H9 (cell line): ENCODE data around the gene MAP3K5. TPM values are rescaled to one million over a fixed set of nuclear protein-coding genes. Genes with fewer than 3 reads are reported as not detected.
A peak's percentile ranks its signal among the peaks of the same experiment; 100 is the strongest.

Experiments
- DNase-seq: peaks from one replicate; pipeline ENCODE4 v3.0.0-alpha.2; 2017
- H2AFZ ChIP-seq: one replicate; pipeline ENCODE4 v1.6.1; 2013; ENCODE audit warnings: mild to moderate bottlenecking, low read length, control low read depth, moderate library complexity
- H2AK5ac ChIP-seq: 2 replicates; pipeline ENCODE4 v1.6.1; 2013; ENCODE audit warnings: low read length, control low read depth, mixed read lengths; ENCODE audit not compliant: insufficient read length
- H2BK120ac ChIP-seq: one replicate; pipeline ENCODE4 v1.6.1; 2013; ENCODE audit warnings: low read depth, mild to moderate bottlenecking, low read length, control low read depth, inconsistent platforms; ENCODE audit not compliant: poor library complexity, severe bottlenecking
- H2BK12ac ChIP-seq: 2 replicates; pipeline ENCODE4 v1.6.1; 2013; ENCODE audit warnings: low read length, control low read depth, mixed read lengths, low read depth; ENCODE audit not compliant: insufficient read length
- H2BK15ac ChIP-seq: 2 replicates; pipeline ENCODE4 v1.6.1; 2013; ENCODE audit warnings: low read depth, low read length, control low read depth
- H2BK20ac ChIP-seq: one replicate; pipeline ENCODE4 v1.6.1; 2013; ENCODE audit warnings: low read depth, mild to moderate bottlenecking, low read length, control low read depth, inconsistent platforms; ENCODE audit not compliant: poor library complexity, severe bottlenecking
- H2BK5ac ChIP-seq: 2 replicates; pipeline ENCODE4 v1.6.1; 2013; ENCODE audit warnings: low read length, control low read depth, mixed read lengths; ENCODE audit not compliant: insufficient read length
- H3K14ac ChIP-seq: 2 replicates; pipeline ENCODE4 v1.6.1; 2013; ENCODE audit warnings: low read length, control low read depth; ENCODE audit not compliant: insufficient read depth
- H3K18ac ChIP-seq: 2 replicates; pipeline ENCODE4 v1.6.1; 2013; ENCODE audit warnings: low read depth, mild to moderate bottlenecking, mixed read lengths, low read length, control low read depth; ENCODE audit not compliant: insufficient read length
- H3K23ac ChIP-seq: 2 replicates; pipeline ENCODE4 v1.6.1; 2013; ENCODE audit warnings: low read length, control low read depth, mixed read lengths, low read depth; ENCODE audit not compliant: insufficient read length
- H3K23me2 ChIP-seq: 2 replicates; pipeline ENCODE4 v1.6.1; 2013; ENCODE audit warnings: low read depth, mild to moderate bottlenecking, mixed read lengths, low read length, control low read depth; ENCODE audit not compliant: insufficient read length, poor library complexity, severe bottlenecking
- H3K27ac ChIP-seq: 2 replicates; pipeline ENCODE4 v1.5.1; 2013; ENCODE audit warnings: low read length, control low read depth, mixed read lengths, low read depth; ENCODE audit not compliant: insufficient read length
- H3K27me3 ChIP-seq: 2 replicates; pipeline ENCODE4 v1.6.1; 2013; ENCODE audit warnings: low read length, control low read depth, inconsistent platforms; ENCODE audit not compliant: insufficient read depth
- H3K4ac ChIP-seq: 2 replicates; pipeline ENCODE4 v1.6.1; 2013; ENCODE audit warnings: low read depth, mild to moderate bottlenecking, control low read depth, inconsistent platforms, low read length, moderate library complexity
- H3K4me1 ChIP-seq: 2 replicates; pipeline ENCODE4 v1.6.1; 2013; ENCODE audit warnings: low read length, control low read depth, inconsistent platforms; ENCODE audit not compliant: insufficient read depth
- H3K4me2 ChIP-seq: 2 replicates; pipeline ENCODE4 v1.6.1; 2013; ENCODE audit warnings: low read length, control low read depth, mixed read lengths; ENCODE audit not compliant: insufficient read length, insufficient read depth
- H3K56ac ChIP-seq: 2 replicates; pipeline ENCODE4 v1.6.1; 2013; ENCODE audit warnings: low read depth, mild to moderate bottlenecking, mixed read lengths, low read length, control low read depth; ENCODE audit not compliant: insufficient read length
- H3K79me1 ChIP-seq: 2 replicates; pipeline ENCODE4 v1.6.1; 2013; ENCODE audit warnings: low read depth, mild to moderate bottlenecking, moderate library complexity, low read length, control low read depth, inconsistent platforms; ENCODE audit not compliant: insufficient read depth, poor library complexity, severe bottlenecking
- H3K79me2 ChIP-seq: 2 replicates; pipeline ENCODE4 v1.6.1; 2013; ENCODE audit warnings: low read length, control low read depth, inconsistent platforms; ENCODE audit not compliant: insufficient read depth
- H3K9ac ChIP-seq: 2 replicates; pipeline ENCODE4 v1.6.1; 2013; ENCODE audit warnings: low read length, control low read depth, mixed read lengths; ENCODE audit not compliant: insufficient read length; ENCODE audit errors: extremely low read depth
- H3K9me3 ChIP-seq: one replicate; pipeline ENCODE4 v1.6.1; 2013; ENCODE audit warnings: low read depth, low read length, inconsistent platforms; ENCODE audit not compliant: control insufficient read depth
- H3T11ph ChIP-seq: one replicate; pipeline ENCODE4 v1.6.1; 2013; ENCODE audit warnings: mild to moderate bottlenecking, low read length, control low read depth, inconsistent platforms
- H4K20me1 ChIP-seq: one replicate; pipeline ENCODE4 v1.6.1; 2013; ENCODE audit not compliant: control insufficient read depth, insufficient read length, insufficient read depth
- H4K5ac ChIP-seq: 2 replicates; pipeline ENCODE4 v1.6.1; 2013; ENCODE audit warnings: low read depth, mild to moderate bottlenecking, mixed read lengths, low read length, control low read depth; ENCODE audit not compliant: insufficient read length
- H4K8ac ChIP-seq: replicated peaks from 2 replicates; pipeline ENCODE4 v1.6.1; 2013; ENCODE audit warnings: low read length, control low read depth, mixed read lengths, low read depth; ENCODE audit not compliant: insufficient read length
- H4K91ac ChIP-seq: 2 replicates; pipeline ENCODE4 v1.6.1; 2013; ENCODE audit warnings: low read depth, mild to moderate bottlenecking, moderate library complexity, mixed read lengths, low read length, control low read depth; ENCODE audit not compliant: insufficient read length
- H3K27ac Mint-ChIP-seq, 3 experiments: 2 replicates in 2 of 3; 3 replicates in 1 of 3; pipeline ENCODE4 v1.8.0; 2020 to 2021; ENCODE audit warnings: mixed read lengths in 3 of 3, mild to moderate bottlenecking in 1 of 3, moderate library complexity in 1 of 3
- H3K27me3 Mint-ChIP-seq: 2 replicates; pipeline ENCODE4 v1.8.0; 2021; ENCODE audit warnings: low read depth, mild to moderate bottlenecking, moderate library complexity, mixed read lengths
- H3K36me3 Mint-ChIP-seq, 3 experiments: 2 replicates in 2 of 3; 3 replicates in 1 of 3; pipeline ENCODE4 v1.8.0; 2020 to 2021; ENCODE audit warnings: low read depth in 3 of 3, mixed read lengths in 3 of 3; ENCODE audit not compliant: insufficient read depth in 1 of 3
- H3K4me1 Mint-ChIP-seq, 2 experiments: 2 replicates each; pipeline ENCODE4 v1.8.0; 2020; ENCODE audit warnings: mixed read lengths in 2 of 2
- H3K4me3 Mint-ChIP-seq, 2 experiments: 2 replicates in 1 of 2; 3 replicates in 1 of 2; pipeline ENCODE4 v1.8.0; 2020 to 2021; ENCODE audit warnings: mild to moderate bottlenecking in 2 of 2, mixed read lengths in 2 of 2, moderate library complexity in 1 of 2
- H3K9me3 Mint-ChIP-seq, 2 experiments: 2 replicates in 1 of 2; 3 replicates in 1 of 2; pipeline ENCODE4 v1.8.0; 2020; ENCODE audit warnings: mild to moderate bottlenecking in 2 of 2, mixed read lengths in 2 of 2, moderate library complexity in 1 of 2
- WGBS: extraction: QIAGEN DNeasy Blood & Tissue Kit; methylation state at CpG from one replicate; pipeline ENCODE4 v1.1.7; 2013; ENCODE audit warnings: missing lambda C conversion rate, low lambda C conversion rate, mixed read lengths; ENCODE audit not compliant: insufficient read length; ENCODE audit errors: extremely low coverage; 5-methylcytosine and 5-hydroxymethylcytosine counted together
- total RNA-seq: library from RNA; stranded (reverse); gene quantifications from 2 replicates; pipeline ENCODE4 v1.2.1, GENCODE V29; 2021
- TF ChIP-seq, protein P1 (sequence below): fragments of 200-600 bp; sonication (generic); conservative IDR thresholded peaks from 3 replicates; pipeline ENCODE4 v1.8.0; 2021; ENCODE audit warnings: antibody characterized with exemption, mild to moderate bottlenecking

The MAP3K5 gene
- total RNA-seq, 1 experiment from 2014 or later, result 1.6 TPM

DNA sequence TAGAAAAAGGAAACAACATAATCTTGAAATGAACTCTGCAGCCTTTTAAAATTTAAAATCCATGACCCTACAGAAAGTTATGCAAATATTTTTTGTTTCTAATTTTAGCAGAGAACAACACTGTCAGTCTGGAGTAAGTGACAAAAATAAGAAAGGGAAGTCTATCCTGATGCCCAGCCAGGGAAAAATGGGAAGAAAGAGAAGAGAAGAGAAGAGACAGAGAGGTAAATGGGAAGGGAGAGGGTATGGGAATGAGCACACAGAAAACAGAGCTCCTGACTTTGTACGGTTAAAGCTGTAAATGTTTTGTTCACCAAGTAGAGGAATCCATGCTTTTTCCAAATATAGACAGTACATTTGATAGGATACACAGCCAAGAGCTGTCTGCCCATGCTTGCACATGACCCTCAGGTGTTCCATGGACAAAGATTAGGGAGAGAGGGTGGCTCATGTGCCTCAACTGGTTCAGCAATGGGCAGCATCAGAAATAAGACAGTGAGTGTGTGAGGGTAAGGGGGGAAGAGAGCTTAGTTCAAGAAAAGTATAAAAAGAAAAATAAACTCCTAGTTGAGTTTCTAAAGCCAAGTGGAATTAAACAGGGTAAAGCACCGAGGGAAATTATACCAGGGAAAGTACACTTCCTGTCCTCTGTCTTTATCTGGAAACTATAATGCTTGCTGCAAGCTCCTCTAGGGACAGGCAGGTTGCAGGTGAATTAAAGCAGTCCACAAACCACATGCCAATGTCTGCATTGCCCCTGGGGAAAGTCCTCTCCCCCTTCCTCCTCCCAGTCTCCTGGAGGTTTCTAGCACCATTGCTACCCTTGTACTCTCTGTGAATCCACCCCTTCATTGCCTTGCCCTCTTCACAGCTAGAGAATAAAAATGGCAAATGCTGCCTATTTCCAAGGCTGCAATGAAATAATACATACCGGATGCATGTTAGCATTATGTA, 30.0 kb downstream of the MAP3K5 start:
- H3K18ac ChIP-seq, result no peak overlapping the region
- no peaks in the 10 kb centered on the region for H4K20me1 ChIP-seq
- H3K27ac ChIP-seq, result no peak overlapping the region
- H3T11ph ChIP-seq, result no peak overlapping the region
- no peak overlapping the region for H2BK120ac ChIP-seq
- H3K27me3 ChIP-seq, result no peaks in the 10 kb centered on the region
- H3K4me3 Mint-ChIP-seq, result no peak overlapping the region
- no peak overlapping the region for H2BK15ac ChIP-seq
- no peak overlapping the region for H3K56ac ChIP-seq
- no peaks in the 10 kb centered on the region for H3K23me2 ChIP-seq
- H3K23ac ChIP-seq, result no peak overlapping the region
- no peaks in the 10 kb centered on the region for H3K79me1 ChIP-seq
- TF ChIP-seq, protein P1, sequence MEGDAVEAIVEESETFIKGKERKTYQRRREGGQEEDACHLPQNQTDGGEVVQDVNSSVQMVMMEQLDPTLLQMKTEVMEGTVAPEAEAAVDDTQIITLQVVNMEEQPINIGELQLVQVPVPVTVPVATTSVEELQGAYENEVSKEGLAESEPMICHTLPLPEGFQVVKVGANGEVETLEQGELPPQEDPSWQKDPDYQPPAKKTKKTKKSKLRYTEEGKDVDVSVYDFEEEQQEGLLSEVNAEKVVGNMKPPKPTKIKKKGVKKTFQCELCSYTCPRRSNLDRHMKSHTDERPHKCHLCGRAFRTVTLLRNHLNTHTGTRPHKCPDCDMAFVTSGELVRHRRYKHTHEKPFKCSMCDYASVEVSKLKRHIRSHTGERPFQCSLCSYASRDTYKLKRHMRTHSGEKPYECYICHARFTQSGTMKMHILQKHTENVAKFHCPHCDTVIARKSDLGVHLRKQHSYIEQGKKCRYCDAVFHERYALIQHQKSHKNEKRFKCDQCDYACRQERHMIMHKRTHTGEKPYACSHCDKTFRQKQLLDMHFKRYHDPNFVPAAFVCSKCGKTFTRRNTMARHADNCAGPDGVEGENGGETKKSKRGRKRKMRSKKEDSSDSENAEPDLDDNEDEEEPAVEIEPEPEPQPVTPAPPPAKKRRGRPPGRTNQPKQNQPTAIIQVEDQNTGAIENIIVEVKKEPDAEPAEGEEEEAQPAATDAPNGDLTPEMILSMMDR, result no peak
- DNase-seq, result no peak
- H3K27ac Mint-ChIP-seq, result peak overlapping the region in 1 of 3 experiments; percentile 17; a peak in 3 of 7 replicates
- H3K9me3 ChIP-seq, result no peaks in the 10 kb centered on the region
- no peak overlapping the region for H2AFZ ChIP-seq
- H3K9me3 Mint-ChIP-seq, result no peaks in the 10 kb centered on the region
- H4K91ac ChIP-seq, result no peak overlapping the region
- H4K5ac ChIP-seq, result no peak overlapping the region
- no CpG with 5 or more reads among the region's 3 CpGs for WGBS
- H2BK20ac ChIP-seq, result no peak overlapping the region
- peaks cover 1% of the 10 kb centered on the region; the same call in 1 of the 2 replicates for H3K4me1 ChIP-seq
- H3K4ac ChIP-seq, result no peak overlapping the region
- H3K9ac ChIP-seq, result no peak overlapping the region
- no peaks in the 10 kb centered on the region for H3K36me3 Mint-ChIP-seq
- no peak overlapping the region for H2BK12ac ChIP-seq
- H3K79me2 ChIP-seq, result no peaks in the 10 kb centered on the region
- no peaks in the 10 kb centered on the region; the same call in 1 of the 2 replicates for H3K27me3 Mint-ChIP-seq
- no peak overlapping the region for H2BK5ac ChIP-seq
- H3K4me2 ChIP-seq, result no peak overlapping the region
- H3K4me1 Mint-ChIP-seq, result peaks cover 4 to 13% of the 10 kb centered on the region in 2 experiments; a peak in 3 of 4 replicates
- H2AK5ac ChIP-seq, result no peak overlapping the region
- H4K8ac ChIP-seq, result no peak overlapping the region
- H3K14ac ChIP-seq, result no peak overlapping the region
